GM23338 (cell line): ENCODE data around the gene NCOA4. TPM values are rescaled to one million over a fixed set of nuclear protein-coding genes. Genes with fewer than 3 reads are reported as not detected.

ENCODE experiments used
- ATAC-seq: fragments of 200-7000 bp; cut with Tn5 transposase; 3 replicates; pipeline ENCODE4 v1.9.1; 2020
- DNase-seq: peaks from one replicate; pipeline ENCODE4 v3.0.0-alpha.2; 2015; ENCODE audit warnings: low spot score
- H2AFZ ChIP-seq: fragments of 200-600 bp; sonication (generic); 2 replicates; pipeline ENCODE4 v1.8.0; 2016; ENCODE audit warnings: antibody characterized with exemption, mild to moderate bottlenecking, moderate library complexity
- H3F3A ChIP-seq: fragments of 200-600 bp; sonication (generic); replicated peaks from 2 replicates; pipeline ENCODE4 v1.8.0; 2017; ENCODE audit warnings: antibody characterized with exemption, mixed run types, low read depth
- H3K27ac ChIP-seq: fragments of 200-600 bp; sonication (generic); 2 replicates; pipeline ENCODE4 v1.6.1; 2016; ENCODE audit warnings: low read depth
- H3K27me3 ChIP-seq: fragments of 200-600 bp; sonication (generic); 2 replicates; pipeline ENCODE4 v1.8.0; 2016; ENCODE audit warnings: mild to moderate bottlenecking, mixed run types, moderate library complexity; ENCODE audit not compliant: insufficient read depth
- H3K36me3 ChIP-seq: fragments of 200-600 bp; sonication (generic); 2 replicates; pipeline ENCODE4 v1.8.0; 2016; ENCODE audit warnings: mild to moderate bottlenecking; ENCODE audit not compliant: insufficient read depth
- H3K4me1 ChIP-seq: fragments of 200-600 bp; sonication (generic); 2 replicates; pipeline ENCODE4 v1.8.0; 2016; ENCODE audit warnings: mild to moderate bottlenecking, moderate library complexity; ENCODE audit not compliant: insufficient read depth
- H3K4me2 ChIP-seq: fragments of 200-600 bp; sonication (generic); 2 replicates; pipeline ENCODE4 v1.7.1; 2017; ENCODE audit warnings: mixed run types
- H3K4me3 ChIP-seq: fragments of 200-600 bp; sonication (generic); 2 replicates; pipeline ENCODE4 v1.6.1; 2016; ENCODE audit warnings: mixed run types
- H3K79me2 ChIP-seq: fragments of 200-600 bp; sonication (generic); replicated peaks from 2 replicates; pipeline ENCODE4 v1.8.0; 2017; ENCODE audit warnings: mild to moderate bottlenecking; ENCODE audit not compliant: insufficient read depth
- H3K9me2 ChIP-seq: fragments of 200-600 bp; sonication (generic); 2 replicates; pipeline ENCODE4 v1.8.0; 2017; ENCODE audit not compliant: insufficient read depth
- H4K20me1 ChIP-seq: fragments of 200-600 bp; sonication (generic); replicated peaks from 2 replicates; pipeline ENCODE4 v1.8.0; 2017; ENCODE audit warnings: mild to moderate bottlenecking; ENCODE audit not compliant: insufficient read depth
- H3K27ac Mint-ChIP-seq: 2 replicates; pipeline ENCODE4 v1.8.0; 2020; ENCODE audit warnings: inconsistent platforms, mild to moderate bottlenecking, moderate library complexity, mixed read lengths
- H3K27me3 Mint-ChIP-seq: 3 replicates; pipeline ENCODE4 v1.8.0; 2022; ENCODE audit warnings: low read depth, mild to moderate bottlenecking, moderate library complexity, mixed read lengths, inconsistent platforms; ENCODE audit not compliant: insufficient read depth, poor library complexity
- H3K36me3 Mint-ChIP-seq: 3 replicates; pipeline ENCODE4 v1.8.0; 2021; ENCODE audit warnings: low read depth, mild to moderate bottlenecking, inconsistent platforms, moderate library complexity, mixed read lengths
- H3K4me1 Mint-ChIP-seq: 3 replicates; pipeline ENCODE4 v1.8.0; 2020; ENCODE audit warnings: mild to moderate bottlenecking, inconsistent platforms, mixed read lengths
- H3K4me3 Mint-ChIP-seq: 3 replicates; pipeline ENCODE4 v1.8.0; 2021; ENCODE audit warnings: moderate library complexity, mild to moderate bottlenecking, inconsistent platforms, mixed read lengths
- H3K9me3 Mint-ChIP-seq: 3 replicates; pipeline ENCODE4 v1.8.0; 2020; ENCODE audit warnings: moderate library complexity, mild to moderate bottlenecking, inconsistent platforms, mixed read lengths
- CREB1 ChIP-seq: fragments of 250-450 bp; sonication (Bioruptor Pico); IDR thresholded peaks from 2 replicates; pipeline ENCODE4 v1.5.0; 2020; ENCODE audit warnings: low read depth, mild to moderate bottlenecking, moderate library complexity
- EZH2 ChIP-seq: fragments of 200-600 bp; sonication (generic); IDR thresholded peaks from one replicate; pipeline ENCODE4 v1.8.0; 2017; ENCODE audit warnings: antibody characterized with exemption, mild to moderate bottlenecking, low read depth; ENCODE audit not compliant: unreplicated experiment
- EZH2phosphoT487 ChIP-seq: fragments of 200-600 bp; sonication (generic); IDR thresholded peaks from one replicate; pipeline ENCODE4 v1.8.1; 2018; ENCODE audit warnings: antibody characterized with exemption; ENCODE audit not compliant: unreplicated experiment
- JUNB ChIP-seq: IDR thresholded peaks from one replicate; pipeline ENCODE4 v1.6.1; 2016; ENCODE audit warnings: antibody characterized with exemption; ENCODE audit not compliant: unreplicated experiment
- NANOG ChIP-seq: IDR thresholded peaks from 2 replicates; pipeline ENCODE4 v1.6.1; 2016; ENCODE audit warnings: antibody characterized with exemption, borderline replicate concordance
- POLR2AphosphoS5 ChIP-seq: IDR thresholded peaks from 2 replicates; pipeline ENCODE4 v1.6.1; 2016; ENCODE audit warnings: antibody characterized with exemption, low read depth
- STAT1 ChIP-seq: IDR thresholded peaks from one replicate; pipeline ENCODE4 v1.6.1; 2016; ENCODE audit warnings: antibody characterized with exemption; ENCODE audit not compliant: unreplicated experiment
- ZNF114 ChIP-seq: fragments of 250-450 bp; sonication (Bioruptor Pico); IDR thresholded peaks from 2 replicates; pipeline ENCODE4 v1.5.0; 2020; ENCODE audit warnings: mild to moderate bottlenecking, moderate library complexity
- ZNF331 ChIP-seq: fragments of 250-450 bp; sonication (Bioruptor Pico); IDR thresholded peaks from 2 replicates; pipeline ENCODE4 v1.5.0; 2020; ENCODE audit warnings: low read depth, mild to moderate bottlenecking, moderate library complexity
- polyA plus RNA-seq: library from polyadenylated mRNA; unstranded; fragments of >200 nt; fragmentation: Nextera tagmentation; extraction: Ambion mirVana; gene quantifications from 2 replicates; pipeline ENCODE4 v1.2.1, GENCODE V29; 2016
- total RNA-seq: library from RNA; depleted of rRNA; stranded (reverse); fragments of >200 nt; shearing (Covaris generic); gene quantifications from 2 replicates; pipeline ENCODE4 v1.2.3, GENCODE V29; 2014
- TF ChIP-seq, protein P1 (sequence below): fragments of 250-450 bp; sonication (Bioruptor Pico); IDR thresholded peaks from 2 replicates; pipeline ENCODE4 v1.5.0; 2020; ENCODE audit warnings: mild to moderate bottlenecking, moderate library complexity
- TF ChIP-seq, protein P2 (sequence below): IDR thresholded peaks from one replicate; pipeline ENCODE4 v1.6.1; 2018; ENCODE audit warnings: antibody characterized with exemption; ENCODE audit not compliant: unreplicated experiment
- TF ChIP-seq, protein P3 (sequence below): IDR thresholded peaks from 2 replicates; pipeline ENCODE4 v1.6.1; 2016; ENCODE audit warnings: antibody characterized with exemption
- TF ChIP-seq, protein P4 (sequence below), 2 experiments: fragments of 200-600 bp in 1 of 2; sonication (generic) in 1 of 2; conservative IDR thresholded peaks; 2 replicates each; pipeline versions ENCODE4 v1.5.1 to v1.6.1; 2016 to 2017; ENCODE audit warnings: antibody characterized with exemption in 2 of 2, low read depth in 2 of 2, mild to moderate bottlenecking in 2 of 2, moderate library complexity in 1 of 2

The NCOA4 gene
- total and polyA plus RNA-seq, 2 experiments from 2014 or later, result 24.9 to 76.9 TPM

DNA sequence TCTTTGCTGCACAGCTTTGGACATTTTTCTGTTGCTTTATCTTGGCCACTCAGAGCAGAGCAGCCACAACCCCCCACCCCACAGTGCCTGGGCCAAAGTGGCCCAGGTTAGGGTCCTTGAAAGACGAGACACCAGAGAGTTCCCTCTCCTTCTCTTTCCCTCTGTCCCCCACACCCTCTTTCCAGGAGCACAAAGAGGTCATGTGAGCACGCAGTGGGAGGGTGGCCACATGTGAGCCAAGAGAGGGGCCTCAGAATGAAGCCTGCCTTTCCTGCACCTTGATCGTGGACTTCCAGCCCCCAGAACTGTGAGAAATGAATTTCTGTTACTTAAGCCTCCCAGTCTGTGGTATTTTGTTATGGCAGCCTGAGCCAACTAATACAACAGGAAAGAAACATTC, 30.3 kb upstream of the NCOA4 start:
- Histone ChIP-seq H3K36me3 (no peaks in the 10 kb centered on the region), H4K20me1 (no peaks in the 10 kb centered on the region), H3F3A (no peaks in the 10 kb centered on the region), H3K79me2 (no peaks in the 10 kb centered on the region), H3K4me3 (no peak overlapping the region), H2AFZ (peak overlapping the region; percentile 78), H3K9me2 (no peaks in the 10 kb centered on the region), H3K27me3 (no peaks in the 10 kb centered on the region), H3K27ac (no peak overlapping the region), H3K4me2 (no peak overlapping the region), H3K4me1 (no peaks in the 10 kb centered on the region)
- no peak overlapping the region for H3K4me3 Mint-ChIP-seq
- no peaks in the 10 kb centered on the region for H3K27me3 Mint-ChIP-seq
- TF ChIP-seq, protein P1, sequence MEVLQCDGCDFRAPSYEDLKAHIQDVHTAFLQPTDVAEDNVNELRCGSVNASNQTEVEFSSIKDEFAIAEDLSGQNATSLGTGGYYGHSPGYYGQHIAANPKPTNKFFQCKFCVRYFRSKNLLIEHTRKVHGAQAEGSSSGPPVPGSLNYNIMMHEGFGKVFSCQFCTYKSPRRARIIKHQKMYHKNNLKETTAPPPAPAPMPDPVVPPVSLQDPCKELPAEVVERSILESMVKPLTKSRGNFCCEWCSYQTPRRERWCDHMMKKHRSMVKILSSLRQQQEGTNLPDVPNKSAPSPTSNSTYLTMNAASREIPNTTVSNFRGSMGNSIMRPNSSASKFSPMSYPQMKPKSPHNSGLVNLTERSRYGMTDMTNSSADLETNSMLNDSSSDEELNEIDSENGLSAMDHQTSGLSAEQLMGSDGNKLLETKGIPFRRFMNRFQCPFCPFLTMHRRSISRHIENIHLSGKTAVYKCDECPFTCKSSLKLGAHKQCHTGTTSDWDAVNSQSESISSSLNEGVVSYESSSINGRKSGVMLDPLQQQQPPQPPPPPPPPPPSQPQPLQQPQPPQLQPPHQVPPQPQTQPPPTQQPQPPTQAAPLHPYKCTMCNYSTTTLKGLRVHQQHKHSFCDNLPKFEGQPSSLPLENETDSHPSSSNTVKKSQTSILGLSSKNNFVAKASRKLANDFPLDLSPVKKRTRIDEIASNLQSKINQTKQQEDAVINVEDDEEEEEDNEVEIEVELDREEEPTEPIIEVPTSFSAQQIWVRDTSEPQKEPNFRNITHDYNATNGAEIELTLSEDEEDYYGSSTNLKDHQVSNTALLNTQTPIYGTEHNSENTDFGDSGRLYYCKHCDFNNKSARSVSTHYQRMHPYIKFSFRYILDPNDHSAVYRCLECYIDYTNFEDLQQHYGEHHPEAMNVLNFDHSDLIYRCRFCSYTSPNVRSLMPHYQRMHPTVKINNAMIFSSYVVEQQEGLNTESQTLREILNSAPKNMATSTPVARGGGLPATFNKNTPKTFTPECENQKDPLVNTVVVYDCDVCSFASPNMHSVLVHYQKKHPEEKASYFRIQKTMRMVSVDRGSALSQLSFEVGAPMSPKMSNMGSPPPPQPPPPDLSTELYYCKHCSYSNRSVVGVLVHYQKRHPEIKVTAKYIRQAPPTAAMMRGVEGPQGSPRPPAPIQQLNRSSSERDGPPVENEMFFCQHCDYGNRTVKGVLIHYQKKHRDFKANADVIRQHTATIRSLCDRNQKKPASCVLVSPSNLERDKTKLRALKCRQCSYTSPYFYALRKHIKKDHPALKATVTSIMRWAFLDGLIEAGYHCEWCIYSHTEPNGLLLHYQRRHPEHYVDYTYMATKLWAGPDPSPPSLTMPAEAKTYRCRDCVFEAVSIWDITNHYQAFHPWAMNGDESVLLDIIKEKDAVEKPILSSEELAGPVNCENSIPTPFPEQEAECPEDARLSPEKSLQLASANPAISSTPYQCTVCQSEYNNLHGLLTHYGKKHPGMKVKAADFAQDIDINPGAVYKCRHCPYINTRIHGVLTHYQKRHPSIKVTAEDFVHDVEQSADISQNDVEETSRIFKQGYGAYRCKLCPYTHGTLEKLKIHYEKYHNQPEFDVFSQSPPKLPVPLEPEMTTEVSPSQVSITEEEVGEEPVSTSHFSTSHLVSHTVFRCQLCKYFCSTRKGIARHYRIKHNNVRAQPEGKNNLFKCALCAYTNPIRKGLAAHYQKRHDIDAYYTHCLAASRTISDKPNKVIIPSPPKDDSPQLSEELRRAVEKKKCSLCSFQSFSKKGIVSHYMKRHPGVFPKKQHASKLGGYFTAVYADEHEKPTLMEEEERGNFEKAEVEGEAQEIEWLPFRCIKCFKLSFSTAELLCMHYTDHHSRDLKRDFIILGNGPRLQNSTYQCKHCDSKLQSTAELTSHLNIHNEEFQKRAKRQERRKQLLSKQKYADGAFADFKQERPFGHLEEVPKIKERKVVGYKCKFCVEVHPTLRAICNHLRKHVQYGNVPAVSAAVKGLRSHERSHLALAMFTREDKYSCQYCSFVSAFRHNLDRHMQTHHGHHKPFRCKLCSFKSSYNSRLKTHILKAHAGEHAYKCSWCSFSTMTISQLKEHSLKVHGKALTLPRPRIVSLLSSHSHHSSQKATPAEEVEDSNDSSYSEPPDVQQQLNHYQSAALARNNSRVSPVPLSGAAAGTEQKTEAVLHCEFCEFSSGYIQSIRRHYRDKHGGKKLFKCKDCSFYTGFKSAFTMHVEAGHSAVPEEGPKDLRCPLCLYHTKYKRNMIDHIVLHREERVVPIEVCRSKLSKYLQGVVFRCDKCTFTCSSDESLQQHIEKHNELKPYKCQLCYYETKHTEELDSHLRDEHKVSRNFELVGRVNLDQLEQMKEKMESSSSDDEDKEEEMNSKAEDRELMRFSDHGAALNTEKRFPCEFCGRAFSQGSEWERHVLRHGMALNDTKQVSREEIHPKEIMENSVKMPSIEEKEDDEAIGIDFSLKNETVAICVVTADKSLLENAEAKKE (CRISPR knock-in tag), result no peak
- TF ChIP-seq, protein P2, sequence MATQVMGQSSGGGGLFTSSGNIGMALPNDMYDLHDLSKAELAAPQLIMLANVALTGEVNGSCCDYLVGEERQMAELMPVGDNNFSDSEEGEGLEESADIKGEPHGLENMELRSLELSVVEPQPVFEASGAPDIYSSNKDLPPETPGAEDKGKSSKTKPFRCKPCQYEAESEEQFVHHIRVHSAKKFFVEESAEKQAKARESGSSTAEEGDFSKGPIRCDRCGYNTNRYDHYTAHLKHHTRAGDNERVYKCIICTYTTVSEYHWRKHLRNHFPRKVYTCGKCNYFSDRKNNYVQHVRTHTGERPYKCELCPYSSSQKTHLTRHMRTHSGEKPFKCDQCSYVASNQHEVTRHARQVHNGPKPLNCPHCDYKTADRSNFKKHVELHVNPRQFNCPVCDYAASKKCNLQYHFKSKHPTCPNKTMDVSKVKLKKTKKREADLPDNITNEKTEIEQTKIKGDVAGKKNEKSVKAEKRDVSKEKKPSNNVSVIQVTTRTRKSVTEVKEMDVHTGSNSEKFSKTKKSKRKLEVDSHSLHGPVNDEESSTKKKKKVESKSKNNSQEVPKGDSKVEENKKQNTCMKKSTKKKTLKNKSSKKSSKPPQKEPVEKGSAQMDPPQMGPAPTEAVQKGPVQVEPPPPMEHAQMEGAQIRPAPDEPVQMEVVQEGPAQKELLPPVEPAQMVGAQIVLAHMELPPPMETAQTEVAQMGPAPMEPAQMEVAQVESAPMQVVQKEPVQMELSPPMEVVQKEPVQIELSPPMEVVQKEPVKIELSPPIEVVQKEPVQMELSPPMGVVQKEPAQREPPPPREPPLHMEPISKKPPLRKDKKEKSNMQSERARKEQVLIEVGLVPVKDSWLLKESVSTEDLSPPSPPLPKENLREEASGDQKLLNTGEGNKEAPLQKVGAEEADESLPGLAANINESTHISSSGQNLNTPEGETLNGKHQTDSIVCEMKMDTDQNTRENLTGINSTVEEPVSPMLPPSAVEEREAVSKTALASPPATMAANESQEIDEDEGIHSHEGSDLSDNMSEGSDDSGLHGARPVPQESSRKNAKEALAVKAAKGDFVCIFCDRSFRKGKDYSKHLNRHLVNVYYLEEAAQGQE, result no peak
- TF ChIP-seq ZNF114 (CRISPR knock-in tag) (no peak), EZH2 (no peak), ZNF331 (CRISPR knock-in tag) (no peak), JUNB (no peak), NANOG (no peak), POLR2AphosphoS5 (no peak), STAT1 (no peak), CREB1 (no peak), EZH2phosphoT487 (no peak)
- TF ChIP-seq, protein P3, sequence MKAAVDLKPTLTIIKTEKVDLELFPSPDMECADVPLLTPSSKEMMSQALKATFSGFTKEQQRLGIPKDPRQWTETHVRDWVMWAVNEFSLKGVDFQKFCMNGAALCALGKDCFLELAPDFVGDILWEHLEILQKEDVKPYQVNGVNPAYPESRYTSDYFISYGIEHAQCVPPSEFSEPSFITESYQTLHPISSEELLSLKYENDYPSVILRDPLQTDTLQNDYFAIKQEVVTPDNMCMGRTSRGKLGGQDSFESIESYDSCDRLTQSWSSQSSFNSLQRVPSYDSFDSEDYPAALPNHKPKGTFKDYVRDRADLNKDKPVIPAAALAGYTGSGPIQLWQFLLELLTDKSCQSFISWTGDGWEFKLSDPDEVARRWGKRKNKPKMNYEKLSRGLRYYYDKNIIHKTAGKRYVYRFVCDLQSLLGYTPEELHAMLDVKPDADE, result no peak
- TF ChIP-seq, protein P4, sequence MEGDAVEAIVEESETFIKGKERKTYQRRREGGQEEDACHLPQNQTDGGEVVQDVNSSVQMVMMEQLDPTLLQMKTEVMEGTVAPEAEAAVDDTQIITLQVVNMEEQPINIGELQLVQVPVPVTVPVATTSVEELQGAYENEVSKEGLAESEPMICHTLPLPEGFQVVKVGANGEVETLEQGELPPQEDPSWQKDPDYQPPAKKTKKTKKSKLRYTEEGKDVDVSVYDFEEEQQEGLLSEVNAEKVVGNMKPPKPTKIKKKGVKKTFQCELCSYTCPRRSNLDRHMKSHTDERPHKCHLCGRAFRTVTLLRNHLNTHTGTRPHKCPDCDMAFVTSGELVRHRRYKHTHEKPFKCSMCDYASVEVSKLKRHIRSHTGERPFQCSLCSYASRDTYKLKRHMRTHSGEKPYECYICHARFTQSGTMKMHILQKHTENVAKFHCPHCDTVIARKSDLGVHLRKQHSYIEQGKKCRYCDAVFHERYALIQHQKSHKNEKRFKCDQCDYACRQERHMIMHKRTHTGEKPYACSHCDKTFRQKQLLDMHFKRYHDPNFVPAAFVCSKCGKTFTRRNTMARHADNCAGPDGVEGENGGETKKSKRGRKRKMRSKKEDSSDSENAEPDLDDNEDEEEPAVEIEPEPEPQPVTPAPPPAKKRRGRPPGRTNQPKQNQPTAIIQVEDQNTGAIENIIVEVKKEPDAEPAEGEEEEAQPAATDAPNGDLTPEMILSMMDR (conservative IDR thresholded peaks at IDR 0.05; ENCODE audit: low read depth in 2 of 2), result no peak
- no peaks in the 10 kb centered on the region for H3K9me3 Mint-ChIP-seq
- ATAC-seq (no peak; the same call in 2 of the 3 replicates), DNase-seq (no peak)
- H3K27ac Mint-ChIP-seq, result no peak overlapping the region
- peaks cover 5% of the 10 kb centered on the region; the same call in 1 of the 3 replicates for H3K4me1 Mint-ChIP-seq
- H3K36me3 Mint-ChIP-seq, result no peaks in the 10 kb centered on the region
